ENCODE results near the gene LDLRAD1.
"Not testable (repeated sequence)": the region's sequence is repeated elsewhere in the genome, so short reads cannot be mapped to it uniquely, and the experiment has no call there.

Gene LDLRAD1

GRCh38 chr1:54016343-54017282 lies 1.4 kb downstream of the LDLRAD1 start:
- peak; percentile 43 for DNase-seq (ENCODE audit: low read depth, low spot score)

GRCh38 chr1:54014009-54014629 lies 3.9 kb downstream of the LDLRAD1 start:
- DNase-seq (ENCODE audit: low read depth, low spot score): no peak

- DNase-seq (ENCODE audit: low read depth, low spot score): no peak
Measured at GRCh38 chr1:54013393-54014008, 4.5 kb downstream of the LDLRAD1 start.

- DNase-seq (ENCODE audit: low read depth, low spot score): no peak
Measured at GRCh38 chr1:54012863-54013262, 5.1 kb downstream of the LDLRAD1 start.

GRCh38 chr1:54012008-54012325 lies 6.0 kb downstream of the LDLRAD1 start:
- no peak for DNase-seq (ENCODE audit: low read depth, low spot score)

GRCh38 chr1:54011316-54012007 lies 6.5 kb downstream of the LDLRAD1 start:
- no peak for DNase-seq (ENCODE audit: low read depth, low spot score)

GRCh38 chr1:54010415-54011117 lies 7.4 kb downstream of the LDLRAD1 start:
- DNase-seq (ENCODE audit: low read depth, low spot score): no peak

- DNase-seq (ENCODE audit: low read depth, low spot score): no peak
Measured at GRCh38 chr1:54009406-54009805, 8.6 kb downstream of the LDLRAD1 start.

GRCh38 chr1:54008876-54009275 lies 9.1 kb downstream of the LDLRAD1 start:
- no peak for DNase-seq (ENCODE audit: low read depth, low spot score)

- no peak for DNase-seq (ENCODE audit: low read depth, low spot score)
Measured at GRCh38 chr1:54007613-54008012, 10.4 kb downstream of the LDLRAD1 start.

- no peak for DNase-seq (ENCODE audit: low read depth, low spot score)
Measured at GRCh38 chr1:54006508-54006907, 11.5 kb downstream of the LDLRAD1 start.

- no peak for DNase-seq (ENCODE audit: low read depth, low spot score)
Measured at GRCh38 chr1:54004481-54005049, 13.4 kb downstream of the LDLRAD1 start.

- DNase-seq (ENCODE audit: low read depth, low spot score): not testable (repeated sequence)
Measured at GRCh38 chr1:54003750-54004480, 14.1 kb downstream of the LDLRAD1 start.

GRCh38 chr1:54003249-54003646 lies 14.7 kb downstream of the LDLRAD1 start:
- DNase-seq (ENCODE audit: low read depth, low spot score): no peak

GRCh38 chr1:54002544-54003248 lies 15.3 kb downstream of the LDLRAD1 start:
- DNase-seq (ENCODE audit: low read depth, low spot score): no peak

GRCh38 chr1:54001591-54001990 lies 16.4 kb downstream of the LDLRAD1 start:
- no peak for DNase-seq (ENCODE audit: low read depth, low spot score)

- DNase-seq (ENCODE audit: low read depth, low spot score): no peak
Measured at GRCh38 chr1:53999920-54000319, 18.1 kb downstream of the LDLRAD1 start.

- no peak for DNase-seq (ENCODE audit: low read depth, low spot score)
Measured at GRCh38 chr1:53998223-53998622, 19.8 kb downstream of the LDLRAD1 start.

GRCh38 chr1:53995683-53996082 lies 22.3 kb downstream of the LDLRAD1 start:
- no peak for DNase-seq (ENCODE audit: low read depth, low spot score)

- DNase-seq (ENCODE audit: low read depth, low spot score): not testable (repeated sequence)
Measured at GRCh38 chr1:53994516-53994915, 23.5 kb downstream of the LDLRAD1 start.

All from astrocyte of the hippocampus (primary cell).